HEK293 (cell line): ENCODE data around the gene ST6GALNAC1.
A peak's percentile ranks its signal among the peaks of the same experiment; 100 is the strongest.

ENCODE experiments used
- CTCF ChIA-PET: fragments of 350-600 bp; formaldehyde crosslinking; extraction: SDS; loops from one replicate; lab custom pipeline; 2021; ENCODE audit warnings: antibody characterized with exemption; lab: Yijun Ruan, JAX
- POLR2A ChIA-PET: fragments of 300-600 bp; formaldehyde crosslinking; extraction: SDS; loops from one replicate; lab custom pipeline; 2020; ENCODE audit warnings: antibody characterized with exemption, inconsistent platforms; lab: Yijun Ruan, JAX
- H3K27ac ChIP-seq: fragments of 200-500 bp; sonication (Bioruptor generic); 2 replicates; pipeline ENCODE4 v1.5.1; 2014; ENCODE audit warnings: low read depth, low read length, control low read depth, inconsistent platforms; ENCODE audit errors: extremely low read depth
- H3K36me3 ChIP-seq, 2 experiments: fragments of 200-500 bp in 1 of 2; sonication (Bioruptor generic) in 1 of 2; 1 replicate in 1 of 2; 2 replicates in 1 of 2; pipeline ENCODE4 v1.5.1; 2014 to 2017; ENCODE audit warnings: inconsistent platforms in 2 of 2, low read length in 2 of 2; ENCODE audit not compliant: control insufficient read depth in 2 of 2, insufficient read depth in 1 of 2
- H3K4me1 ChIP-seq: fragments of 200-500 bp; sonication (Bioruptor generic); 2 replicates; pipeline ENCODE4 v1.5.1; 2014; ENCODE audit warnings: mild to moderate bottlenecking, low read length, inconsistent platforms; ENCODE audit not compliant: control insufficient read depth, insufficient read depth
- H3K4me3 ChIP-seq: 2 replicates; pipeline ENCODE4 v1.5.1; 2011; ENCODE audit warnings: low read depth, mild to moderate bottlenecking, control low read depth, low read length, moderate library complexity
- H3K9me3 ChIP-seq: fragments of 200-500 bp; sonication (Bioruptor generic); 2 replicates; pipeline ENCODE4 v1.5.1; 2014; ENCODE audit warnings: low read depth, low read length, inconsistent platforms; ENCODE audit not compliant: control insufficient read depth, insufficient read depth
- GLI2 ChIP-seq: fragments of 450-650 bp; formaldehyde crosslinking; IDR thresholded peaks from 2 replicates; pipeline ENCODE4; 2017; ENCODE audit warnings: missing biosample characterization, missing genetic modification characterization, low read depth, borderline replicate concordance
- HOXC10 ChIP-seq: sonication (generic); formaldehyde crosslinking; IDR thresholded peaks from 2 replicates; pipeline ENCODE4 v1.8.1; 2023; ENCODE audit warnings: mild to moderate bottlenecking, missing genetic modification reagents
- KLF16 ChIP-seq: fragments of 450-650 bp; formaldehyde crosslinking; IDR thresholded peaks from 2 replicates; pipeline ENCODE4 v1.5.1; 2017; ENCODE audit warnings: missing biosample characterization, missing genetic modification characterization
- KLF17 ChIP-seq: fragments of 450-650 bp; formaldehyde crosslinking; IDR thresholded peaks from 2 replicates; pipeline ENCODE4 v1.5.1; 2016; ENCODE audit warnings: missing biosample characterization, missing genetic modification characterization
- PATZ1 ChIP-seq: fragments of 450-650 bp; formaldehyde crosslinking; IDR thresholded peaks from 2 replicates; pipeline ENCODE4 v1.5.1; 2016; ENCODE audit warnings: missing biosample characterization, missing genetic modification characterization
- PBX3 ChIP-seq: sonication (generic); formaldehyde crosslinking; IDR thresholded peaks from 2 replicates; pipeline ENCODE4 v1.8.1; 2022; ENCODE audit warnings: mild to moderate bottlenecking, moderate library complexity, missing genetic modification reagents
- PRDM6 ChIP-seq: fragments of 450-650 bp; formaldehyde crosslinking; IDR thresholded peaks from 2 replicates; pipeline ENCODE4 v1.5.1; 2017; ENCODE audit warnings: missing biosample characterization, missing genetic modification characterization
- TCF7L2 ChIP-seq: IDR thresholded peaks from 2 replicates; pipeline ENCODE4 v1.6.1; 2011; ENCODE audit warnings: low read depth, mild to moderate bottlenecking, inconsistent platforms, low read length, moderate library complexity, borderline replicate concordance
- ZBTB8A ChIP-seq: fragments of 450-650 bp; formaldehyde crosslinking; IDR thresholded peaks from 2 replicates; pipeline ENCODE4 v1.5.1; 2016; ENCODE audit warnings: missing biosample characterization, missing genetic modification characterization
- ZNF18 ChIP-seq: fragments of 450-650 bp; formaldehyde crosslinking; IDR thresholded peaks from 2 replicates; pipeline ENCODE4 v1.5.1; 2016; ENCODE audit warnings: missing biosample characterization, missing genetic modification characterization
- ZNF2 ChIP-seq: fragments of 450-650 bp; formaldehyde crosslinking; IDR thresholded peaks from 2 replicates; pipeline ENCODE4 v1.5.1; 2016; ENCODE audit warnings: missing biosample characterization, missing genetic modification characterization
- ZNF202 ChIP-seq: fragments of 450-650 bp; formaldehyde crosslinking; IDR thresholded peaks from 2 replicates; pipeline ENCODE4 v1.5.1; 2016; ENCODE audit warnings: missing biosample characterization, missing genetic modification characterization, borderline replicate concordance
- ZNF274 ChIP-seq, 2 experiments: fragments of 200-500 bp in 1 of 2; fragments of 450-650 bp in 1 of 2; sonication (Bioruptor generic) in 1 of 2; formaldehyde crosslinking in 1 of 2; IDR thresholded peaks; 2 replicates each; pipeline versions ENCODE4 v1.5.1 to v1.6.1; 2014 to 2016; ENCODE audit warnings: borderline replicate concordance in 1 of 2, inconsistent platforms in 1 of 2, low read length in 1 of 2, missing biosample characterization in 1 of 2, missing genetic modification characterization in 1 of 2
- ZNF335 ChIP-seq: fragments of 450-650 bp; formaldehyde crosslinking; conservative IDR thresholded peaks from 2 replicates; pipeline ENCODE4 v1.5.1; 2016; ENCODE audit warnings: missing biosample characterization, missing genetic modification characterization
- ZNF391 ChIP-seq: fragments of 450-650 bp; formaldehyde crosslinking; IDR thresholded peaks from 2 replicates; pipeline ENCODE4 v1.5.1; 2016; ENCODE audit warnings: low read depth, missing biosample characterization, missing genetic modification characterization, borderline replicate concordance
- ZNF544 ChIP-seq: fragments of 450-650 bp; formaldehyde crosslinking; IDR thresholded peaks from 2 replicates; pipeline ENCODE4 v1.5.0; 2017; ENCODE audit warnings: missing biosample characterization, missing genetic modification characterization
- ZNF654 ChIP-seq: fragments of 450-650 bp; formaldehyde crosslinking; IDR thresholded peaks from 2 replicates; pipeline ENCODE4 v1.5.1; 2016; ENCODE audit warnings: low read depth, missing biosample characterization, missing genetic modification characterization
- ZNF776 ChIP-seq: fragments of 450-650 bp; formaldehyde crosslinking; IDR thresholded peaks from 2 replicates; pipeline ENCODE4 v1.5.0; 2017; ENCODE audit warnings: missing biosample characterization, missing genetic modification characterization, borderline replicate concordance
- ZSCAN30 ChIP-seq: fragments of 450-650 bp; IDR thresholded peaks from 2 replicates; pipeline ENCODE4 v1.5.1; 2018; ENCODE audit warnings: missing biosample characterization, mild to moderate bottlenecking, missing genetic modification characterization, moderate library complexity
- ZSCAN4 ChIP-seq: fragments of 450-650 bp; formaldehyde crosslinking; IDR thresholded peaks from 2 replicates; pipeline ENCODE4 v1.5.1; 2017; ENCODE audit warnings: missing biosample characterization, missing genetic modification characterization

Gene ST6GALNAC1

GRCh38 chr17:76625496-76625895 lies 18.1 kb downstream of the ST6GALNAC1 start:
- no peak for TF ChIP-seq HOXC10 (CRISPR knock-in tag)
- TF ChIP-seq GLI2 (tag by site-specific recombination), result no peak
- TF ChIP-seq ZNF274 (IDR thresholded peaks at IDR 0.05; ENCODE audit: low read length), result no peak
- no peak for TF ChIP-seq ZNF274 (tag by site-specific recombination; IDR thresholded peaks at IDR 0.05; ENCODE audit: borderline replicate concordance)
- no peak for TF ChIP-seq ZSCAN4 (tag by site-specific recombination)
- TF ChIP-seq ZNF335 (tag by site-specific recombination), result no peak
- TF ChIP-seq ZNF18 (tag by site-specific recombination), result no peak
- TF ChIP-seq KLF16, result no peak
- TF ChIP-seq TCF7L2, result no peak
- TF ChIP-seq PBX3, result no peak
- TF ChIP-seq ZNF202 (tag by site-specific recombination), result no peak
- TF ChIP-seq ZNF776, result no peak
- Histone ChIP-seq H3K4me1 (no peaks in the 10 kb centered on the region), H3K9me3 (no peaks in the 10 kb centered on the region), H3K27ac (no peak overlapping the region), H3K36me3 (peaks cover 0 to 5% of the 10 kb centered on the region in 2 experiments; a peak in 1 of 3 replicates), H3K4me3 (no peak overlapping the region)
- CTCF ChIA-PET, result interaction anchor here (0.6 to 7.3 kb wide), 24 partner anchors 9 to 444 kb away, joined by 3 to 108 read pairs (median 13); partner anchors contain the start of gene ST6GALNAC2
- POLR2A ChIA-PET, result interaction anchor here (1.9 kb wide), 1 partner anchor 68 kb away, joined by 19 read pairs; no protein-coding TSS in a partner anchor

- H3K9me3 ChIP-seq, result no peaks in the 10 kb centered on the region
- H3K36me3 ChIP-seq, result peaks cover 0 to 5% of the 10 kb centered on the region in 2 experiments; a peak in 1 of 3 replicates
- H3K27ac ChIP-seq, result no peak overlapping the region
- ChIA-PET CTCF (interaction anchor here (0.6 to 7.3 kb wide), 64 partner anchors 8 to 343 kb away, joined by 3 to 108 read pairs (median 6); partner anchors contain the start of genes AANAT, ST6GALNAC1 and ST6GALNAC2), POLR2A (interaction anchor here (0.5 to 1.9 kb wide), 7 partner anchors 38 to 113 kb away, joined by 3 to 19 read pairs (median 4); partner anchors contain the start of genes SRSF2 and ST6GALNAC2)
- no peaks in the 10 kb centered on the region for H3K4me1 ChIP-seq
- H3K4me3 ChIP-seq, result peak overlapping the region; percentile 21
- peak; percentile 66 for TF ChIP-seq ZNF654
- TF ChIP-seq ZNF2, result 0 out of 2 replicates have a peak, but pooled peaks have one; percentile 37
- 0 out of 2 replicates have a peak, but pooled peaks have one; percentile 47 for TF ChIP-seq ZBTB8A (tag by site-specific recombination)
- no peak for TF ChIP-seq ZNF544 (tag by site-specific recombination)
- peak; percentile 46 for TF ChIP-seq ZNF335 (tag by site-specific recombination)
- peak; percentile 55 for TF ChIP-seq PRDM6 (tag by site-specific recombination)
- 0 out of 2 replicates have a peak, but pooled peaks have one; percentile 30 for TF ChIP-seq KLF17 (tag by site-specific recombination)
- TF ChIP-seq PATZ1 (tag by site-specific recombination), result peak; percentile 37; the same call in 1 of the 2 replicates
- peak; percentile 40; the same call in 1 of the 2 replicates for TF ChIP-seq ZNF391 (tag by site-specific recombination)
- no peak for TF ChIP-seq TCF7L2
- 0 out of 2 replicates have a peak, but pooled peaks have one; percentile 48 for TF ChIP-seq ZSCAN30
Observed at GRCh38 chr17:76623271-76624146, 20.0 kb downstream of the ST6GALNAC1 start.
